ENCODE results near the gene NDRG4. TPM values are rescaled to one million over a fixed set of nuclear protein-coding genes. Genes with fewer than 3 reads are reported as not detected.

Gene NDRG4
- total and polyA plus RNA-seq, 2 experiments from 2014 or later = 16.3 to 32.1 TPM

DNA sequence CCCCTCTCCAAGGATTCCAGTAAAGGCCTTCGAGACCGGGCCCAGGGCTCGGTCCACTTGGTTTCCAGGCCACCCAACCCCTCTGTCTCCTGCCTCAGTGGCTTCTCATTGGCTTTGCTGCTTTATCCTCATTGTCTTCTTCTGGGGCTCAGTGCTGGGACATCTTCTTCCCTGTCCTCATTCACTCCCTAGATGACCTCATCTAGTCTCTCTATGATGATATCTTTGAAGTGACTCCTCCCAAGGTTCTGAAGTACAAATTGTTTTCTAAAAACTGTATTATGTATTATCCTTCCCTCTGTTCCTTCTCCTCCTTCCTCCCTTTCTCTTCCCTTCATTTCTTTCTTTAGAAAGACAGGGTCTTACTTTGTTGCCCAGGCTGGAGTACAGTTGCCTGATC lies 27.1 kb upstream of the NDRG4 start:
- Histone ChIP-seq H3K9me2 (ENCODE audit: insufficient read depth) (no peaks in the 10 kb centered on the region), H3K27me3 (ENCODE audit: insufficient read depth) (no peaks in the 10 kb centered on the region), H3K4me1 (ENCODE audit: insufficient read depth) (peaks cover 14% of the 10 kb centered on the region), H3K27ac (ENCODE audit: low read depth) (no peak overlapping the region), H2AFZ (no peak overlapping the region), H3K4me3 (no peak overlapping the region), H4K20me1 (replicated peaks; ENCODE audit: insufficient read depth) (no peaks in the 10 kb centered on the region), H3K79me2 (replicated peaks; ENCODE audit: insufficient read depth) (no peaks in the 10 kb centered on the region), H3F3A (replicated peaks; ENCODE audit: low read depth) (no peaks in the 10 kb centered on the region), H3K36me3 (ENCODE audit: insufficient read depth) (no peaks in the 10 kb centered on the region), H3K4me2 (no peak overlapping the region)
- peaks cover 16% of the 10 kb centered on the region for H3K27me3 Mint-ChIP-seq (ENCODE audit: insufficient read depth, low read depth, poor library complexity)
- ATAC-seq (no peak), DNase-seq (ENCODE audit: low spot score) (no peak)
- H3K4me3 Mint-ChIP-seq = no peak overlapping the region; the same call in 2 of the 3 replicates
- peaks cover 17% of the 10 kb centered on the region for H3K4me1 Mint-ChIP-seq
- no peak overlapping the region for H3K27ac Mint-ChIP-seq
- no peaks in the 10 kb centered on the region for H3K9me3 Mint-ChIP-seq
- no peaks in the 10 kb centered on the region for H3K36me3 Mint-ChIP-seq (ENCODE audit: low read depth)
- TF ChIP-seq EZH2phosphoT487 (IDR thresholded peaks at IDR 0.05; ENCODE audit: unreplicated experiment) = no peak
- TF ChIP-seq, protein P1, sequence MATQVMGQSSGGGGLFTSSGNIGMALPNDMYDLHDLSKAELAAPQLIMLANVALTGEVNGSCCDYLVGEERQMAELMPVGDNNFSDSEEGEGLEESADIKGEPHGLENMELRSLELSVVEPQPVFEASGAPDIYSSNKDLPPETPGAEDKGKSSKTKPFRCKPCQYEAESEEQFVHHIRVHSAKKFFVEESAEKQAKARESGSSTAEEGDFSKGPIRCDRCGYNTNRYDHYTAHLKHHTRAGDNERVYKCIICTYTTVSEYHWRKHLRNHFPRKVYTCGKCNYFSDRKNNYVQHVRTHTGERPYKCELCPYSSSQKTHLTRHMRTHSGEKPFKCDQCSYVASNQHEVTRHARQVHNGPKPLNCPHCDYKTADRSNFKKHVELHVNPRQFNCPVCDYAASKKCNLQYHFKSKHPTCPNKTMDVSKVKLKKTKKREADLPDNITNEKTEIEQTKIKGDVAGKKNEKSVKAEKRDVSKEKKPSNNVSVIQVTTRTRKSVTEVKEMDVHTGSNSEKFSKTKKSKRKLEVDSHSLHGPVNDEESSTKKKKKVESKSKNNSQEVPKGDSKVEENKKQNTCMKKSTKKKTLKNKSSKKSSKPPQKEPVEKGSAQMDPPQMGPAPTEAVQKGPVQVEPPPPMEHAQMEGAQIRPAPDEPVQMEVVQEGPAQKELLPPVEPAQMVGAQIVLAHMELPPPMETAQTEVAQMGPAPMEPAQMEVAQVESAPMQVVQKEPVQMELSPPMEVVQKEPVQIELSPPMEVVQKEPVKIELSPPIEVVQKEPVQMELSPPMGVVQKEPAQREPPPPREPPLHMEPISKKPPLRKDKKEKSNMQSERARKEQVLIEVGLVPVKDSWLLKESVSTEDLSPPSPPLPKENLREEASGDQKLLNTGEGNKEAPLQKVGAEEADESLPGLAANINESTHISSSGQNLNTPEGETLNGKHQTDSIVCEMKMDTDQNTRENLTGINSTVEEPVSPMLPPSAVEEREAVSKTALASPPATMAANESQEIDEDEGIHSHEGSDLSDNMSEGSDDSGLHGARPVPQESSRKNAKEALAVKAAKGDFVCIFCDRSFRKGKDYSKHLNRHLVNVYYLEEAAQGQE (IDR thresholded peaks at IDR 0.05; ENCODE audit: unreplicated experiment) = no peak
- no peak for TF ChIP-seq JUNB (IDR thresholded peaks at IDR 0.05; ENCODE audit: unreplicated experiment)
- no peak for TF ChIP-seq POLR2AphosphoS5 (IDR thresholded peaks at IDR 0.05; ENCODE audit: low read depth)

DNA sequence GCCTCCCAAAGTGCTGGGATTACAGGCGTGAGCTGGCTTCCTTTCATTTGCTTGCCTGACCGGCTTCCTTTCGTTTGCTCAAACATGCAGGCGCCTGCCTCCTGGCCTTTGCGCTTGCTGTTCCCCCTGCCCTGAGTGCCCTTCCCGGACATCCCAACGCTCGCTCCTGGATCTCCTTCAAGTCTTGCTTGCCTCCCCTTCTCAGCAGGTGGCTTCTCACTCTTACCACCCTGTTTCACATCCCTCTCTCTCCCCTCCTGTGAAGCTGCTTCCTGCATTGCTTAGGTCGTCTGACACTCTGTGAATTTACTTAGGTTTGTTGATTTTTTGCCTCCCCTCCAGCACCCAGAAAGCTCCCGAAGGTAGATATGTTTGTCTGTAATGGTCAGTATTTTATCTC lies 25.6 kb upstream of the NDRG4 start:
- Histone ChIP-seq H3K9me2 (ENCODE audit: insufficient read depth) (no peaks in the 10 kb centered on the region), H3K4me2 (peak overlapping the region; percentile 64; the same call in 1 of the 2 replicates), H3K27me3 (ENCODE audit: insufficient read depth) (no peaks in the 10 kb centered on the region), H3K27ac (ENCODE audit: low read depth) (no peak overlapping the region), H4K20me1 (replicated peaks; ENCODE audit: insufficient read depth) (no peaks in the 10 kb centered on the region), H3K4me1 (ENCODE audit: insufficient read depth) (peaks cover 14% of the 10 kb centered on the region), H3K4me3 (no peak overlapping the region), H3K79me2 (replicated peaks; ENCODE audit: insufficient read depth) (no peaks in the 10 kb centered on the region), H2AFZ (no peak overlapping the region), H3K36me3 (ENCODE audit: insufficient read depth) (no peaks in the 10 kb centered on the region), H3F3A (replicated peaks; ENCODE audit: low read depth) (no peaks in the 10 kb centered on the region)
- Mint-ChIP-seq H3K36me3 (ENCODE audit: low read depth) (no peaks in the 10 kb centered on the region), H3K27ac (peak overlapping the region; percentile 2; the same call in 1 of the 2 replicates), H3K9me3 (no peaks in the 10 kb centered on the region), H3K4me3 (no peak overlapping the region; the same call in 2 of the 3 replicates), H3K27me3 (ENCODE audit: insufficient read depth, low read depth, poor library complexity) (peaks cover 15% of the 10 kb centered on the region), H3K4me1 (peaks cover 17% of the 10 kb centered on the region)
- ATAC-seq (no peak), DNase-seq (ENCODE audit: low spot score) (no peak)
- TF ChIP-seq, protein P2, sequence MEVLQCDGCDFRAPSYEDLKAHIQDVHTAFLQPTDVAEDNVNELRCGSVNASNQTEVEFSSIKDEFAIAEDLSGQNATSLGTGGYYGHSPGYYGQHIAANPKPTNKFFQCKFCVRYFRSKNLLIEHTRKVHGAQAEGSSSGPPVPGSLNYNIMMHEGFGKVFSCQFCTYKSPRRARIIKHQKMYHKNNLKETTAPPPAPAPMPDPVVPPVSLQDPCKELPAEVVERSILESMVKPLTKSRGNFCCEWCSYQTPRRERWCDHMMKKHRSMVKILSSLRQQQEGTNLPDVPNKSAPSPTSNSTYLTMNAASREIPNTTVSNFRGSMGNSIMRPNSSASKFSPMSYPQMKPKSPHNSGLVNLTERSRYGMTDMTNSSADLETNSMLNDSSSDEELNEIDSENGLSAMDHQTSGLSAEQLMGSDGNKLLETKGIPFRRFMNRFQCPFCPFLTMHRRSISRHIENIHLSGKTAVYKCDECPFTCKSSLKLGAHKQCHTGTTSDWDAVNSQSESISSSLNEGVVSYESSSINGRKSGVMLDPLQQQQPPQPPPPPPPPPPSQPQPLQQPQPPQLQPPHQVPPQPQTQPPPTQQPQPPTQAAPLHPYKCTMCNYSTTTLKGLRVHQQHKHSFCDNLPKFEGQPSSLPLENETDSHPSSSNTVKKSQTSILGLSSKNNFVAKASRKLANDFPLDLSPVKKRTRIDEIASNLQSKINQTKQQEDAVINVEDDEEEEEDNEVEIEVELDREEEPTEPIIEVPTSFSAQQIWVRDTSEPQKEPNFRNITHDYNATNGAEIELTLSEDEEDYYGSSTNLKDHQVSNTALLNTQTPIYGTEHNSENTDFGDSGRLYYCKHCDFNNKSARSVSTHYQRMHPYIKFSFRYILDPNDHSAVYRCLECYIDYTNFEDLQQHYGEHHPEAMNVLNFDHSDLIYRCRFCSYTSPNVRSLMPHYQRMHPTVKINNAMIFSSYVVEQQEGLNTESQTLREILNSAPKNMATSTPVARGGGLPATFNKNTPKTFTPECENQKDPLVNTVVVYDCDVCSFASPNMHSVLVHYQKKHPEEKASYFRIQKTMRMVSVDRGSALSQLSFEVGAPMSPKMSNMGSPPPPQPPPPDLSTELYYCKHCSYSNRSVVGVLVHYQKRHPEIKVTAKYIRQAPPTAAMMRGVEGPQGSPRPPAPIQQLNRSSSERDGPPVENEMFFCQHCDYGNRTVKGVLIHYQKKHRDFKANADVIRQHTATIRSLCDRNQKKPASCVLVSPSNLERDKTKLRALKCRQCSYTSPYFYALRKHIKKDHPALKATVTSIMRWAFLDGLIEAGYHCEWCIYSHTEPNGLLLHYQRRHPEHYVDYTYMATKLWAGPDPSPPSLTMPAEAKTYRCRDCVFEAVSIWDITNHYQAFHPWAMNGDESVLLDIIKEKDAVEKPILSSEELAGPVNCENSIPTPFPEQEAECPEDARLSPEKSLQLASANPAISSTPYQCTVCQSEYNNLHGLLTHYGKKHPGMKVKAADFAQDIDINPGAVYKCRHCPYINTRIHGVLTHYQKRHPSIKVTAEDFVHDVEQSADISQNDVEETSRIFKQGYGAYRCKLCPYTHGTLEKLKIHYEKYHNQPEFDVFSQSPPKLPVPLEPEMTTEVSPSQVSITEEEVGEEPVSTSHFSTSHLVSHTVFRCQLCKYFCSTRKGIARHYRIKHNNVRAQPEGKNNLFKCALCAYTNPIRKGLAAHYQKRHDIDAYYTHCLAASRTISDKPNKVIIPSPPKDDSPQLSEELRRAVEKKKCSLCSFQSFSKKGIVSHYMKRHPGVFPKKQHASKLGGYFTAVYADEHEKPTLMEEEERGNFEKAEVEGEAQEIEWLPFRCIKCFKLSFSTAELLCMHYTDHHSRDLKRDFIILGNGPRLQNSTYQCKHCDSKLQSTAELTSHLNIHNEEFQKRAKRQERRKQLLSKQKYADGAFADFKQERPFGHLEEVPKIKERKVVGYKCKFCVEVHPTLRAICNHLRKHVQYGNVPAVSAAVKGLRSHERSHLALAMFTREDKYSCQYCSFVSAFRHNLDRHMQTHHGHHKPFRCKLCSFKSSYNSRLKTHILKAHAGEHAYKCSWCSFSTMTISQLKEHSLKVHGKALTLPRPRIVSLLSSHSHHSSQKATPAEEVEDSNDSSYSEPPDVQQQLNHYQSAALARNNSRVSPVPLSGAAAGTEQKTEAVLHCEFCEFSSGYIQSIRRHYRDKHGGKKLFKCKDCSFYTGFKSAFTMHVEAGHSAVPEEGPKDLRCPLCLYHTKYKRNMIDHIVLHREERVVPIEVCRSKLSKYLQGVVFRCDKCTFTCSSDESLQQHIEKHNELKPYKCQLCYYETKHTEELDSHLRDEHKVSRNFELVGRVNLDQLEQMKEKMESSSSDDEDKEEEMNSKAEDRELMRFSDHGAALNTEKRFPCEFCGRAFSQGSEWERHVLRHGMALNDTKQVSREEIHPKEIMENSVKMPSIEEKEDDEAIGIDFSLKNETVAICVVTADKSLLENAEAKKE (CRISPR knock-in tag; IDR thresholded peaks at IDR 0.05) = no peak
